A673 (cell line): ENCODE measurements around the gene PRIM1. TPM values are rescaled to one million over a fixed set of nuclear protein-coding genes. Genes with fewer than 3 reads are reported as not detected.
A peak's percentile ranks its signal among the peaks of the same experiment; 100 is the strongest.

ENCODE experiments used
- BruUV-seq: library from RNA; stranded (reverse); fragments of 400-500 nt; replicated peaks from 2 replicates; lab custom pipeline; 2021; lab: Mats Ljungman, UMichigan
- CTCF ChIA-PET: fragments of 300-600 bp; sonication (Branson Sonifier 250); formaldehyde crosslinking; loops from one replicate; lab custom pipeline; 2022; ENCODE audit warnings: antibody characterized with exemption; lab: Charles Lee
- POLR2A ChIA-PET: fragments of 300-600 bp; sonication (Branson Sonifier 250); formaldehyde crosslinking; loops from one replicate; lab custom pipeline; 2022; ENCODE audit warnings: antibody characterized with exemption; ENCODE audit not compliant: low non-redundant PET; lab: Charles Lee
- DNase-seq: peaks from one replicate; pipeline ENCODE4 v3.0.0-alpha.2; 2015; ENCODE audit warnings: low spot score
- H3K27ac ChIP-seq: fragments of 200-600 bp; sonication (generic); 2 replicates; pipeline ENCODE4 v1.5.1; 2016; ENCODE audit warnings: mixed run types, low read depth, mild to moderate bottlenecking, mixed read lengths, antibody characterized with exemption, low read length; ENCODE audit not compliant: poor library complexity, severe bottlenecking
- H3K27me3 ChIP-seq: fragments of 200-600 bp; sonication (generic); replicated peaks from 2 replicates; pipeline ENCODE4 v1.6.1; 2017; ENCODE audit warnings: mixed run types, low read depth, mild to moderate bottlenecking, mixed read lengths, antibody characterized with exemption, low read length; ENCODE audit not compliant: insufficient read depth, poor library complexity
- H3K36me3 ChIP-seq: fragments of 200-600 bp; sonication (generic); 2 replicates; pipeline ENCODE4 v1.6.1; 2016; ENCODE audit warnings: mixed run types, mild to moderate bottlenecking, mixed read lengths, antibody characterized with exemption, low read length; ENCODE audit not compliant: insufficient read depth, poor library complexity, severe bottlenecking
- H3K4me1 ChIP-seq: fragments of 200-600 bp; sonication (generic); 2 replicates; pipeline ENCODE4 v1.6.1; 2017; ENCODE audit warnings: mixed run types, mild to moderate bottlenecking, mixed read lengths, antibody characterized with exemption, low read length; ENCODE audit not compliant: insufficient read depth, poor library complexity, severe bottlenecking
- H3K4me3 ChIP-seq: fragments of 200-600 bp; sonication (generic); 2 replicates; pipeline ENCODE4 v1.5.1; 2016; ENCODE audit warnings: low read depth, mixed run types, mild to moderate bottlenecking, mixed read lengths, low read length; ENCODE audit not compliant: poor library complexity, severe bottlenecking
- H3K9me3 ChIP-seq: fragments of 200-600 bp; sonication (generic); 2 replicates; pipeline ENCODE4 v1.6.1; 2016; ENCODE audit warnings: mixed run types, low read depth, mild to moderate bottlenecking, mixed read lengths, antibody characterized with exemption, low read length; ENCODE audit not compliant: poor library complexity, severe bottlenecking
- CTCF ChIP-seq: fragments of 300-800, 200-600 bp; sonication (generic); conservative IDR thresholded peaks from 2 replicates; pipeline ENCODE4 v1.5.1; 2017; ENCODE audit warnings: low read depth, mild to moderate bottlenecking, antibody characterized with exemption, low read length, moderate library complexity, mixed read lengths
- EZH2 ChIP-seq: fragments of 200-600 bp; sonication (generic); IDR thresholded peaks from 2 replicates; pipeline ENCODE4 v1.6.1; 2017; ENCODE audit warnings: borderline replicate concordance, low read depth, mild to moderate bottlenecking, mixed read lengths, antibody characterized with exemption, low read length; ENCODE audit not compliant: poor library complexity, severe bottlenecking
- intact Hi-C: fragments of 100-400 bp; cut with micrococcal nuclease; formaldehyde crosslinking; loops from one replicate; pipeline ENCODE4 v1.10.0; 2022; ENCODE audit not compliant: unreplicated experiment
- total RNA-seq: library from RNA; stranded (reverse); gene quantifications from 2 replicates; pipeline ENCODE4 v1.2.3, GENCODE V29; 2021

The PRIM1 gene
- total RNA-seq, 1 experiment from 2014 or later: 51.9 TPM

- POLR2A ChIA-PET: no interaction called here
- no peaks in the 10 kb centered on the region for H3K27me3 ChIP-seq
- no TSS peak for BruUV-seq
- intact Hi-C loops: no loop called here
- DNase-seq: peak; percentile 47
- H3K27ac ChIP-seq: peak overlapping the region; percentile 100
- H3K4me3 ChIP-seq: peak overlapping the region; percentile 91
- H3K4me1 ChIP-seq: peaks cover 14% of the 10 kb centered on the region
- no peaks in the 10 kb centered on the region for H3K9me3 ChIP-seq
- H3K36me3 ChIP-seq: peaks cover 29% of the 10 kb centered on the region
- TF ChIP-seq CTCF (no peak), EZH2 (no peak)
- CTCF ChIA-PET: no interaction called here
These were observed 67.3 kb downstream of the PRIM1 start for GRCh38 chr12:56684745-56685359.

- no peak overlapping the region for H3K27ac ChIP-seq
- ChIA-PET CTCF (no interaction called here), POLR2A (interaction anchor here (0.6 kb wide), 1 partner anchor 300 kb away, joined by 11 read pairs; no protein-coding TSS in a partner anchor)
- H3K4me1 ChIP-seq: peaks cover 5% of the 10 kb centered on the region
- TF ChIP-seq EZH2 (no peak), CTCF (no peak)
- no peak overlapping the region for H3K4me3 ChIP-seq
- DNase-seq: no peak
- peaks cover 43% of the 10 kb centered on the region for H3K36me3 ChIP-seq
- H3K27me3 ChIP-seq: no peaks in the 10 kb centered on the region
- H3K9me3 ChIP-seq: no peaks in the 10 kb centered on the region
- no TSS peak for BruUV-seq
- intact Hi-C loops: no loop called here
These were observed 69.8 kb downstream of the PRIM1 start for GRCh38 chr12:56682323-56682722.

Other genes starting within 250 kb of the PRIM1 start
- gene RBMS2, start 230.5 kb downstream of the PRIM1 start, total RNA-seq: 29.7 and 37.5 TPM in 2 replicates
- 126 and 139 TPM in 2 replicates for gene BAZ2A, start 122.0 kb downstream of the PRIM1 start, total RNA-seq
- gene ATP5F1B, start 106.3 kb downstream of the PRIM1 start, total RNA-seq: 1,089 and 1,126 TPM in 2 replicates
- 413 and 450 TPM in 2 replicates for gene PTGES3, start 64.0 kb downstream of the PRIM1 start, total RNA-seq
- 906 and 908 TPM in 2 replicates for gene NACA, start 27.0 kb downstream of the PRIM1 start, total RNA-seq
- gene HSD17B6, start 11.0 kb upstream of the PRIM1 start, total RNA-seq: 0.39 and 1.2 TPM in 2 replicates
- not detected in 2 replicates for gene SDR9C7, start 182.1 kb upstream of the PRIM1 start, total RNA-seq
- gene RDH16, start 205.3 kb upstream of the PRIM1 start, total RNA-seq: 0.24 and 0.42 TPM in 2 replicates